ENCODE measurements around the gene TRAF3IP1. TPM values are rescaled to one million over a fixed set of nuclear protein-coding genes. Genes with fewer than 3 reads are reported as not detected.

TRAF3IP1 gene
- total and polyA plus RNA-seq, 4 donors = 4.0 to 9.1 (median 4.6) TPM

DNA sequence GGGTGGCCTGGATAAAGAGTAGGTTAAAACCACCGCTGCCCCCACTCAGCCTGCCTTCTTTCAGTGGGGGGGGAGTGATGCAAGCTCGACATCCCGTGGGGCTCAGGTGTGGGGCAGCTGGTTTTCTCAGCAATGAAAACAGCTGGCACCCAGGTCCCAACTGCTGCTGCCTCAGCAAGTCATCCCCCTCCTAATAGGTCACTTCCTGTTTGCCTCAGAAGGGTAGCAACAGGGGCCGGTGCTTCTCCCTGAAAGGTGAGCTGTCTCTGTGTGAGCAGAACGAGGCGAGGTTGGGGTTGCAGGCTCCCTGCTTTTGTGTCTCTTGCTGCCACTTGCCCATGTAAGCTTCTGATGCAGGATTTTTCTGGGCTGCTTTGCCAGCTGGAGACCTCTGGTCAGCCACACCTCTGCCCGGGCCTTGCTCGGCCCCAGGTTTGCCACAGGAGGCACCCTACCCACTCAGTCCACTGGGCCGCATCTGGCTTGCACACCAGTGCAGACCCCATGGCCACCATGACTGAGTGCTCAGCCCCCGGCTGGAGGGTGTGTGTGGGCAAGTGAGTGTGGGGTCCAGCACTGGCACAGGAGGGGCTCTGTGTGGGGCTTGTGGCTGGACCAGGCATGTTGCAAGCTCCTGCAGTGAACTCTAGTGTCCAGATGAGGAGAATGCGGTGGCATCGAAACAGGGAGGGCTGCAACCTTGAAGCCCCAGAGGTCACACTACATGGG is 94.9 kb downstream of the TRAF3IP1 start:
- Histone ChIP-seq H3K4me1 (ENCODE audit: control insufficient read depth in 4 of 4, insufficient read depth in 4 of 4, low read length in 3 of 4) (no peaks in the 10 kb centered on the region), H3K36me3 (ENCODE audit: control insufficient read depth in 4 of 4, insufficient read depth in 3 of 4, low read depth in 1 of 4, low read length in 3 of 4) (no peaks in the 10 kb centered on the region), H3K9ac (ENCODE audit: low read depth in 1 of 2, low read length in 2 of 2) (no peak overlapping the region), H3K27ac (ENCODE audit: low read depth in 1 of 2, low read length in 2 of 2) (no peak overlapping the region), H3K9me3 (ENCODE audit: control insufficient read depth in 4 of 4, low read length in 3 of 4) (peaks cover 0 to 11% (median 5%) of the 10 kb centered on the region in 4 donors), H3K27me3 (ENCODE audit: control insufficient read depth in 4 of 4, insufficient read depth in 4 of 4, low read length in 3 of 4) (no peaks in the 10 kb centered on the region), H3K4me3 (ENCODE audit: low read depth in 1 of 3, low read length in 3 of 3) (peak overlapping the region in 1 of 3 donors; percentile 14)
- 88% methylated on average over 12 of the region's 12 CpGs for WGBS
- TF ChIP-seq HNF4G (IDR thresholded peaks at IDR 0.05) (no peak), HNF4A (conservative IDR thresholded peaks at IDR 0.05) (no peak), SP1 (IDR thresholded peaks at IDR 0.05) (no peak)
- TF ChIP-seq, protein P1, sequence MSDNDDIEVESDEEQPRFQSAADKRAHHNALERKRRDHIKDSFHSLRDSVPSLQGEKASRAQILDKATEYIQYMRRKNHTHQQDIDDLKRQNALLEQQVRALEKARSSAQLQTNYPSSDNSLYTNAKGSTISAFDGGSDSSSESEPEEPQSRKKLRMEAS (IDR thresholded peaks at IDR 0.05) = no peak
- DNase-seq (ENCODE audit: low spot score) = no peak

DNA sequence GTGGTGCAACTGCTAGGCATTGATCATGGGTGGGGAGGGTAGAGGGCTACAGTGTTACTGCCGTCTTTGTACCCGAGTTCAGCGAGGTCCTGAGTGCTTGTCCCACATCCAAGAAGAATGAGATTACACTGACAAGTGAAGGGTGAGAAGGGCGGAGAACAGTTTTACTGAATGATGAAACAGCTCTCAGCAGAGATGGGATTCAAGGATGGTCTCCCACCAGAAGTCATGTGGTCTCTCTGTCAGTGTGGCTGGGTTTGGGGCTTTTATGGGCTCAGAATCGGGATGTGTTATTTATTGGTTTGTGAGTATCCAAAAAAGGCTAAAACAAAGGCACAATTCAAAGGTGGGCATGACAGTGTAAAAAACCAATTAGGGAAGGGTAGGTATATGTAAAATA is 95.6 kb downstream of the TRAF3IP1 start:
- Histone ChIP-seq H3K27ac (ENCODE audit: low read depth in 1 of 2, low read length in 2 of 2) (no peak overlapping the region), H3K36me3 (ENCODE audit: control insufficient read depth in 4 of 4, insufficient read depth in 3 of 4, low read depth in 1 of 4, low read length in 3 of 4) (no peaks in the 10 kb centered on the region), H3K9me3 (ENCODE audit: control insufficient read depth in 4 of 4, low read length in 3 of 4) (peaks cover 0 to 11% (median 5%) of the 10 kb centered on the region in 4 donors), H3K4me3 (ENCODE audit: low read depth in 1 of 3, low read length in 3 of 3) (peak overlapping the region in 1 of 3 donors; percentile 14), H3K27me3 (ENCODE audit: control insufficient read depth in 4 of 4, insufficient read depth in 4 of 4, low read length in 3 of 4) (no peaks in the 10 kb centered on the region), H3K9ac (ENCODE audit: low read depth in 1 of 2, low read length in 2 of 2) (no peak overlapping the region), H3K4me1 (ENCODE audit: control insufficient read depth in 4 of 4, insufficient read depth in 4 of 4, low read length in 3 of 4) (no peaks in the 10 kb centered on the region)
- TF ChIP-seq FOXA1 (IDR thresholded peaks at IDR 0.05) (no peak), JUND (IDR thresholded peaks at IDR 0.05) (no peak), TAF1 (conservative IDR thresholded peaks at IDR 0.05) (no peak)
- TF ChIP-seq, protein P2, sequence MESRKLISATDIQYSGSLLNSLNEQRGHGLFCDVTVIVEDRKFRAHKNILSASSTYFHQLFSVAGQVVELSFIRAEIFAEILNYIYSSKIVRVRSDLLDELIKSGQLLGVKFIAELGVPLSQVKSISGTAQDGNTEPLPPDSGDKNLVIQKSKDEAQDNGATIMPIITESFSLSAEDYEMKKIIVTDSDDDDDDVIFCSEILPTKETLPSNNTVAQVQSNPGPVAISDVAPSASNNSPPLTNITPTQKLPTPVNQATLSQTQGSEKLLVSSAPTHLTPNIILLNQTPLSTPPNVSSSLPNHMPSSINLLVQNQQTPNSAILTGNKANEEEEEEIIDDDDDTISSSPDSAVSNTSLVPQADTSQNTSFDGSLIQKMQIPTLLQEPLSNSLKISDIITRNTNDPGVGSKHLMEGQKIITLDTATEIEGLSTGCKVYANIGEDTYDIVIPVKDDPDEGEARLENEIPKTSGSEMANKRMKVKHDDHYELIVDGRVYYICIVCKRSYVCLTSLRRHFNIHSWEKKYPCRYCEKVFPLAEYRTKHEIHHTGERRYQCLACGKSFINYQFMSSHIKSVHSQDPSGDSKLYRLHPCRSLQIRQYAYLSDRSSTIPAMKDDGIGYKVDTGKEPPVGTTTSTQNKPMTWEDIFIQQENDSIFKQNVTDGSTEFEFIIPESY (IDR thresholded peaks at IDR 0.05) = no peak
- over 99% methylated on average over 5 of the region's 5 CpGs for WGBS
- DNase-seq (ENCODE audit: low spot score) = no peak

DNA sequence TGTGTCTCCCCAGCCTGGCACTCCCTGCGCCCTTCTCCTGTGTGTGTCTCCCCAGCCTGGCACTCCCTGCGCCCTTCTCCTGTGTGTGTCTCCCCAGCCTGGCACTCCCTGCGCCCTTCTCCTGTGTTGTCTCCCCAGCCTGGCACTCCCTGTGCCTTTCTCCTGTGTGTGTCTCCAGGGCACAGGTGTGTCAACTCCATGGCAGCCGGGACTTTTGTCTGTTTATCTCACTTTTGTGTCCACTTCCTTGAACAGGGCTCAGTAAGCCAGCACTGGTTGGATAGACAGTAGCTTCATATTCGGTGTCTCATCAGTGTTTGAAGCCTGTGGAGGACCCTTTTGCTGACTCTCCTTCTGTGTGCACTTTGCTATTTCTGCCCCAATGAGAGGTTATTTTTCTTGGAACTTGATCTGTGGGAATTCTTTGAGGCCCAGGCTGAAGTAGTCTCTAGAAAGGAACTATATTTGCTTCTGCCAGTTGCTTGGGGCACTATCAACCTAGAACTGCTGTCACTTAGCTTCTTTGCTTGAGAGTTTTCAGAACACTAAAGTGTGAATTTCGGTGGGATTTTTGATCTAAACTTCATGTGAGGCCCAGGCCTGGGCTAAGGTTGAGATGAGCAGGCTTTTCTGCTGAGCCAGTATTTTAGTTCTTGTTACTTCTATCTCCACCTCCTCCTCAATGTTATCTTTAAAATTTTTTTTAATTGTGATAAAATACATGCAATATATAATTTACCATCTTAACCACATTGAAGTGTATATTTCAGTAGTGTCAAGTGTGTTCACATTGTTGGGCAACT is 98.1 kb downstream of the TRAF3IP1 start:
- WGBS = 92% methylated on average over 6 of the region's 6 CpGs
- no peaks in the 10 kb centered on the region for H3K36me3 ChIP-seq (ENCODE audit: control insufficient read depth in 4 of 4, insufficient read depth in 3 of 4, low read depth in 1 of 4, low read length in 3 of 4)
- no peak overlapping the region for H3K9ac ChIP-seq (ENCODE audit: low read depth in 1 of 2, low read length in 2 of 2)
- no peak overlapping the region for H3K4me3 ChIP-seq (ENCODE audit: low read depth in 1 of 3, low read length in 3 of 3)
- H3K9me3 ChIP-seq (ENCODE audit: control insufficient read depth in 4 of 4, low read length in 3 of 4) = peaks cover 0 to 11% (median 5%) of the 10 kb centered on the region in 4 donors
- H3K4me1 ChIP-seq (ENCODE audit: control insufficient read depth in 4 of 4, insufficient read depth in 4 of 4, low read length in 3 of 4) = no peaks in the 10 kb centered on the region
- H3K27ac ChIP-seq (ENCODE audit: low read depth in 1 of 2, low read length in 2 of 2) = no peak overlapping the region
- no peaks in the 10 kb centered on the region for H3K27me3 ChIP-seq (ENCODE audit: control insufficient read depth in 4 of 4, insufficient read depth in 4 of 4, low read length in 3 of 4)
- no peak for DNase-seq (ENCODE audit: low spot score)
- no peak for TF ChIP-seq HNF4A (conservative IDR thresholded peaks at IDR 0.05)
- no peak for TF ChIP-seq GABPA (IDR thresholded peaks at IDR 0.05 in 1 of 2, conservative IDR thresholded peaks at IDR 0.05 in 1 of 2)
- TF ChIP-seq, protein P1 (IDR thresholded peaks at IDR 0.05) = no peak
- TF ChIP-seq, protein P2 (IDR thresholded peaks at IDR 0.05) = no peak
- no peak for TF ChIP-seq FOXA1 (IDR thresholded peaks at IDR 0.05)
- no peak for TF ChIP-seq JUND (IDR thresholded peaks at IDR 0.05)
- no peak for TF ChIP-seq RAD21 (IDR thresholded peaks at IDR 0.05)
- TF ChIP-seq, protein P3, sequence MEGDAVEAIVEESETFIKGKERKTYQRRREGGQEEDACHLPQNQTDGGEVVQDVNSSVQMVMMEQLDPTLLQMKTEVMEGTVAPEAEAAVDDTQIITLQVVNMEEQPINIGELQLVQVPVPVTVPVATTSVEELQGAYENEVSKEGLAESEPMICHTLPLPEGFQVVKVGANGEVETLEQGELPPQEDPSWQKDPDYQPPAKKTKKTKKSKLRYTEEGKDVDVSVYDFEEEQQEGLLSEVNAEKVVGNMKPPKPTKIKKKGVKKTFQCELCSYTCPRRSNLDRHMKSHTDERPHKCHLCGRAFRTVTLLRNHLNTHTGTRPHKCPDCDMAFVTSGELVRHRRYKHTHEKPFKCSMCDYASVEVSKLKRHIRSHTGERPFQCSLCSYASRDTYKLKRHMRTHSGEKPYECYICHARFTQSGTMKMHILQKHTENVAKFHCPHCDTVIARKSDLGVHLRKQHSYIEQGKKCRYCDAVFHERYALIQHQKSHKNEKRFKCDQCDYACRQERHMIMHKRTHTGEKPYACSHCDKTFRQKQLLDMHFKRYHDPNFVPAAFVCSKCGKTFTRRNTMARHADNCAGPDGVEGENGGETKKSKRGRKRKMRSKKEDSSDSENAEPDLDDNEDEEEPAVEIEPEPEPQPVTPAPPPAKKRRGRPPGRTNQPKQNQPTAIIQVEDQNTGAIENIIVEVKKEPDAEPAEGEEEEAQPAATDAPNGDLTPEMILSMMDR (IDR thresholded peaks at IDR 0.05; ENCODE audit: low read depth, low read length, missing input control) = no peak
- TF ChIP-seq EGR1 (IDR thresholded peaks at IDR 0.05; ENCODE audit: low read depth in 2 of 2) = no peak
- TF ChIP-seq, protein P4, sequence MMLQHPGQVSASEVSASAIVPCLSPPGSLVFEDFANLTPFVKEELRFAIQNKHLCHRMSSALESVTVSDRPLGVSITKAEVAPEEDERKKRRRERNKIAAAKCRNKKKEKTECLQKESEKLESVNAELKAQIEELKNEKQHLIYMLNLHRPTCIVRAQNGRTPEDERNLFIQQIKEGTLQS (IDR thresholded peaks at IDR 0.05) = no peak
- TF ChIP-seq HNF4G (IDR thresholded peaks at IDR 0.05) = no peak
- no peak for TF ChIP-seq YY1 (IDR thresholded peaks at IDR 0.05)

Data from liver (tissue), 9 donors.